Measurements from ENCODE around the gene CLCN1.

The CLCN1 gene

DNA sequence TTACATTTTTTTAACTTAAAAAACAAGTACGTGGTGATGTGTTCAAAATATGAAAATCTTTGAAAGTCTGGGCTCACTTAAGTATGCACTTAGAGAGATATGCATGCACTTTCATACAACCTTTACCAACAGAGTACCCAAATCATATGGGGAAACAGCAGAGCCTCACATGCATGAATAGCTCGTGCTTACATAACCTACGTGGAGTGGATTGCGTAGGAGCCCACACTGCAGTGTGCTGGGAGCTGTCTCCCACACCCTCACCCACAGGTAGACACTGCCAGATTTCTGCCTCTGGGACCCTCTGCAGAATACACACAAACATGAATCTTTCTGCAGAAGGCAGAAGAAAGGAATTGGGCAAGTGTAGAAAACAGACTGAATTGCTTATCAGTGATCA, 581 bp downstream of the CLCN1 start:
- DNase-seq (ENCODE audit: extremely low read depth, low read depth), result no peak
- H3K4me3 ChIP-seq (replicated peaks; ENCODE audit: low read depth, low read length), result no peak overlapping the region
- no peak for TF ChIP-seq CTCF (IDR thresholded peaks at IDR 0.05; ENCODE audit: low read depth, low read length, missing control alignments)

GRCh38 chr7:143318661-143319060, 2.8 kb downstream of the CLCN1 start:
- DNase-seq (ENCODE audit: extremely low read depth, low read depth), result no peak
- no peak overlapping the region for H3K4me3 ChIP-seq (replicated peaks; ENCODE audit: low read depth, low read length)
- no peak for TF ChIP-seq CTCF (IDR thresholded peaks at IDR 0.05; ENCODE audit: low read depth, low read length, missing control alignments)

GRCh38 chr7:143320620-143321019, 4.7 kb downstream of the CLCN1 start:
- DNase-seq (ENCODE audit: extremely low read depth, low read depth), result no peak
- no peak overlapping the region for H3K4me3 ChIP-seq (replicated peaks; ENCODE audit: low read depth, low read length)
- no peak for TF ChIP-seq CTCF (IDR thresholded peaks at IDR 0.05; ENCODE audit: low read depth, low read length, missing control alignments)

GRCh38 chr7:143321242-143321641, 5.3 kb downstream of the CLCN1 start:
- no peak for DNase-seq (ENCODE audit: extremely low read depth, low read depth)
- no peak for TF ChIP-seq CTCF (IDR thresholded peaks at IDR 0.05; ENCODE audit: low read depth, low read length, missing control alignments)
- no peak overlapping the region for H3K4me3 ChIP-seq (replicated peaks; ENCODE audit: low read depth, low read length)

DNA sequence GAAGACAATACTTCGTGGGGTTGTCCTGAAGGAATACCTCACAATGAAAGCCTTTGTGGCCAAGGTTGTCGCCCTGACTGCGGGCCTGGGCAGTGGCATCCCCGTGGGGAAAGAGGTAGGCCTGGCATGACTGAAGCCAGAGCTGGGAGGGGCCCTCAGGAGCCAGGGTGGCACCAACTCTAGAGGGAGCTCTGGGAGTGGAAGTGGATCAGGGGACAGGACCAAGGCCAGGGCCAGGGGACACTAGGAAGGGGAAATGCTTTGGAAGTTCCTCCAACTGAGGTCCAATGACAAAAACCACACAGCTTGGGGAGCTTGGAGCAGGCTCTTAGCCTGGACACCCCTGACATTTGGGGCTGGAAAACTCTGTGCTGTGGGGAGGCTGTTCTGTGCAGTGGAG, 5.8 kb downstream of the CLCN1 start:
- no peak overlapping the region for H3K4me3 ChIP-seq (replicated peaks; ENCODE audit: low read depth, low read length)
- no peak for DNase-seq (ENCODE audit: extremely low read depth, low read depth)
- no peak for TF ChIP-seq CTCF (IDR thresholded peaks at IDR 0.05; ENCODE audit: low read depth, low read length, missing control alignments)

GRCh38 chr7:143322760-143323633, 7.1 kb downstream of the CLCN1 start:
- DNase-seq (ENCODE audit: extremely low read depth, low read depth), result peak; percentile 5
- no peak for TF ChIP-seq CTCF (IDR thresholded peaks at IDR 0.05; ENCODE audit: low read depth, low read length, missing control alignments)
- H3K4me3 ChIP-seq (replicated peaks; ENCODE audit: low read depth, low read length), result no peak overlapping the region
